Kidney epithelial cell (primary cell): ENCODE results near the gene ASIC1. TPM values are rescaled to one million over a fixed set of nuclear protein-coding genes. Genes with fewer than 3 reads are reported as not detected.

Source experiments
- DNase-seq: peaks from one replicate; pipeline ENCODE4 v3.0.0-alpha.2; 2010; ENCODE audit warnings: low read depth
- H3K27me3 ChIP-seq: 2 replicates; pipeline ENCODE4 v1.6.0; 2011; ENCODE audit warnings: low read length; ENCODE audit not compliant: control insufficient read depth, insufficient read depth
- H3K36me3 ChIP-seq: 2 replicates; pipeline ENCODE4 v1.5.1; 2011; ENCODE audit warnings: low read length; ENCODE audit not compliant: control insufficient read depth, insufficient read depth
- H3K4me3 ChIP-seq: 2 replicates; pipeline ENCODE4 v1.5.1; 2011; ENCODE audit warnings: low read depth, mild to moderate bottlenecking, control low read depth, low read length
- CTCF ChIP-seq: IDR thresholded peaks from 2 replicates; pipeline ENCODE4 v1.5.1; 2011; ENCODE audit warnings: mild to moderate bottlenecking, moderate library complexity, low read length, control low read depth, inconsistent platforms; ENCODE audit not compliant: insufficient read depth, poor library complexity, severe bottlenecking
- total RNA-seq: library from RNA; depleted of rRNA; stranded (reverse); fragments of >200 nt; gene quantifications from 2 replicates; pipeline ENCODE4 v1.2.3, GENCODE V29; 2015

Gene ASIC1
- total RNA-seq, 1 donor from 2014 or later: 0.75 TPM

GRCh38 chr12:50111693-50112455, 54.5 kb downstream of the ASIC1 start, which contains the start of gene COX14:
COX14 (plus strand) TSS chr12:50112236; CDS start chr12:50120044, 7,808 bp downstream.
- no peaks in the 10 kb centered on the region for H3K27me3 ChIP-seq

GRCh38 chr12:50112456-50113218, 55.2 kb downstream of the ASIC1 start:
- Histone ChIP-seq H3K27me3 (no peaks in the 10 kb centered on the region), H3K36me3 (peaks cover 1% of the 10 kb centered on the region), H3K4me3 (peak overlapping the region; percentile 91)
- no peak for TF ChIP-seq CTCF
- no peak for DNase-seq

More at GRCh38 chr12:50111693-50112455, 54.5 kb downstream of the ASIC1 start, which contains the start of gene COX14:
- DNase-seq: peak; percentile 97
- peak; percentile 96 for TF ChIP-seq CTCF
- Histone ChIP-seq H3K36me3 (peaks cover 1% of the 10 kb centered on the region), H3K4me3 (peak within 1 kb of the TSS; percentile 91)

GRCh38 chr12:50117057-50117622, 59.7 kb downstream of the ASIC1 start:
- no peak for DNase-seq
- Histone ChIP-seq H3K36me3 (peaks cover 1% of the 10 kb centered on the region), H3K27me3 (no peaks in the 10 kb centered on the region), H3K4me3 (no peak overlapping the region)
- TF ChIP-seq CTCF: no peak

GRCh38 chr12:50119387-50119786, 62.0 kb downstream of the ASIC1 start:
- Histone ChIP-seq H3K36me3 (peaks cover 1% of the 10 kb centered on the region), H3K27me3 (no peaks in the 10 kb centered on the region), H3K4me3 (no peak overlapping the region)
- no peak for DNase-seq
- no peak for TF ChIP-seq CTCF

GRCh38 chr12:50120521-50120920, 63.1 kb downstream of the ASIC1 start:
- Histone ChIP-seq H3K27me3 (no peaks in the 10 kb centered on the region), H3K36me3 (peaks cover 1% of the 10 kb centered on the region), H3K4me3 (no peak overlapping the region)
- TF ChIP-seq CTCF: no peak
- DNase-seq: no peak
